Stomach (tissue), 4 donors: ENCODE results near the gene CALR3.
"Not testable (repeated sequence)": the region's sequence is repeated elsewhere in the genome, so short reads cannot be mapped to it uniquely, and the experiment has no call there.

Source experiments
- POLR2AphosphoS5 ChIP-seq, 3 donors: sonication (generic); formaldehyde crosslinking; IDR thresholded peaks; one replicate each; pipeline ENCODE4 v1.6.1; 2016; ENCODE audit warnings: antibody characterized with exemption in 3 of 3
- TF ChIP-seq, protein P1 (sequence below), 7 experiments: fragments of 450-650 bp in 4 of 7; fragments of 200-600 bp in 3 of 7; sonication (generic) in 3 of 7; IDR thresholded peaks; one replicate each; pipeline ENCODE4 v1.5.1; 2016 to 2019; ENCODE audit warnings: antibody characterized with exemption in 7 of 7, control low read depth in 2 of 7, mild to moderate bottlenecking in 1 of 7

GRCh38 chr19:16466802-16467427 lies 29.1 kb downstream of the CALR3 start:
- TF ChIP-seq, protein P1, sequence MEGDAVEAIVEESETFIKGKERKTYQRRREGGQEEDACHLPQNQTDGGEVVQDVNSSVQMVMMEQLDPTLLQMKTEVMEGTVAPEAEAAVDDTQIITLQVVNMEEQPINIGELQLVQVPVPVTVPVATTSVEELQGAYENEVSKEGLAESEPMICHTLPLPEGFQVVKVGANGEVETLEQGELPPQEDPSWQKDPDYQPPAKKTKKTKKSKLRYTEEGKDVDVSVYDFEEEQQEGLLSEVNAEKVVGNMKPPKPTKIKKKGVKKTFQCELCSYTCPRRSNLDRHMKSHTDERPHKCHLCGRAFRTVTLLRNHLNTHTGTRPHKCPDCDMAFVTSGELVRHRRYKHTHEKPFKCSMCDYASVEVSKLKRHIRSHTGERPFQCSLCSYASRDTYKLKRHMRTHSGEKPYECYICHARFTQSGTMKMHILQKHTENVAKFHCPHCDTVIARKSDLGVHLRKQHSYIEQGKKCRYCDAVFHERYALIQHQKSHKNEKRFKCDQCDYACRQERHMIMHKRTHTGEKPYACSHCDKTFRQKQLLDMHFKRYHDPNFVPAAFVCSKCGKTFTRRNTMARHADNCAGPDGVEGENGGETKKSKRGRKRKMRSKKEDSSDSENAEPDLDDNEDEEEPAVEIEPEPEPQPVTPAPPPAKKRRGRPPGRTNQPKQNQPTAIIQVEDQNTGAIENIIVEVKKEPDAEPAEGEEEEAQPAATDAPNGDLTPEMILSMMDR (IDR thresholded peaks at IDR 0.05): not testable (repeated sequence)
- not testable (repeated sequence) for TF ChIP-seq POLR2AphosphoS5 (IDR thresholded peaks at IDR 0.05)
